ENCODE data around the gene NHS.

NHS gene

DNA sequence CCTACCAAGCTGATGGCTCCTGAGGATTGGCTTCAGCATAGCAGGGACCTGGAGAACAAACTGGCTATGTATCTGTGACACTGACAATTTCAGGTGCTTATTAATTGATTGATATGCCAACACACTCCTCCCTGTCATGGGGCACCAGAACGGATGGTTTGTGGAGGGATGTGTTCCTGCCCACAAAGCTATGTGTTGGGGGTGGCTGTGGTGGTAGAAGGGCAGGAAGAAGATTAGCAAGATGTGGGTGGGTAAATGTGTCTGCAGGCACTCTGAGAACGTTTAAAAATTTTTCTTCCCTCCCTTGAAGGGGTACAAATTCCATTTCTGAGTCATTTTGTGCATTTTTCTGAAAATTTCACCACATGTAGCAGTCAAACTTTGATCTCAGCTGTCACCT, 307.3 kb downstream of the NHS start:
- no peak for ATAC-seq

DNA sequence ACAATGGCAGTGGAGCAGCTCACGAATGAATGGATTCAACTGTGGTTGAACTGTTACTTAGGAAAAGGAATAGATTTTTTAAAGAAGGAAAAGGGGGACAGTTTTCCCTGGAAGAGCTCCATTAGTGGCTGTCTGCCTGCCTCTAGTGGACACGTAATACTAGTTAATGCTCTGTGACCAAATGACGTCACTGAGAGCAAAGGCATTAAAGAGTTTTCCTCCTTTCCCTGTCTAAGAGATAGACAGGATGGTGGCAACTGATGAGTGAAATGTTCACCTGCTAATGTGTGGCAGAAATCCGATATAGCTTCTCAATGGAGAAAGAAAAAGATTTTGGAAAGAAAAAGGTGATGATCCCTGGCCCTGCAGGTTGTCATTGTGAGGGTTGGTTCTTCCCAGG, 310.0 kb downstream of the NHS start:
- ATAC-seq = no peak

DNA sequence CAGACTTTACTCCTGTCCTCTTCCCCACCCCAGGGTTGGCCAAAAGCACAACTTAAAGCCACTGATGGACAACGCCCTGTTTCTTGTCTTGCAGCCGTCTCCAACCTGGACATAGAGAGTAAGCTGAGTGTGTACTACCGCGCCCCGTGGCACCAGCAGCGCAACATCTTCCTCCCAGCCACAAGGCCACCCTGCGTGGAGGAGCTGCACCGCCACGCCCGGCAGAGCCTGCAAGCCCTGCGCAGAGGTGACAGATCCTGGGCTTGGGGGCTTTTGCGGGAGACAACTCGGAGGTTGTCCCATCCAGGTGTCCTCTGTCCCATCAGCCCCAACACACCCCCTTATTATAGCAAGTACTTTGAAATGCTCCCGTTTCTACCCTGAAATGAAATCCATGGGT, 312.6 kb downstream of the NHS start:
- ATAC-seq = no peak

DNA sequence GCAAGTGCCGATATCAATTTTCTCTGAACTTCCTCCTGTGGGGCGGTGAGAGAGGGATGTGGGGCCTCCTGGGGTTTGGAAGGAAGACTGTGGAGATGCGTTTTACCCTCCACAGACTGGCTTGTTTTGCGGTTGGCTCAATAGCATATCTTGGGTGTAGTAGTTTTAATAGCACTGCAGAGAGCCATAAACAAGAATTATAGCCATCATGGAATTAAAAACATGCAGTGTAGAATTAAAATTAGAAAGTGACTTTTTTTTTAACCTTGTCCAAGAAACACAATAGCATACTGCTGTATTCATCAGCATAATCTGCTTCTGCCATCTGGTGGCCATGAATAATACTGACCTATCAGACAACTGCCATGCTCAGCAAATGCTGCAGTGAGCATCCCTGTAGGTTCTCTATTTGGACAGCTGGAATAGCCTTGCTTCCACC, 315.0 kb downstream of the NHS start:
- ATAC-seq = no peak

DNA sequence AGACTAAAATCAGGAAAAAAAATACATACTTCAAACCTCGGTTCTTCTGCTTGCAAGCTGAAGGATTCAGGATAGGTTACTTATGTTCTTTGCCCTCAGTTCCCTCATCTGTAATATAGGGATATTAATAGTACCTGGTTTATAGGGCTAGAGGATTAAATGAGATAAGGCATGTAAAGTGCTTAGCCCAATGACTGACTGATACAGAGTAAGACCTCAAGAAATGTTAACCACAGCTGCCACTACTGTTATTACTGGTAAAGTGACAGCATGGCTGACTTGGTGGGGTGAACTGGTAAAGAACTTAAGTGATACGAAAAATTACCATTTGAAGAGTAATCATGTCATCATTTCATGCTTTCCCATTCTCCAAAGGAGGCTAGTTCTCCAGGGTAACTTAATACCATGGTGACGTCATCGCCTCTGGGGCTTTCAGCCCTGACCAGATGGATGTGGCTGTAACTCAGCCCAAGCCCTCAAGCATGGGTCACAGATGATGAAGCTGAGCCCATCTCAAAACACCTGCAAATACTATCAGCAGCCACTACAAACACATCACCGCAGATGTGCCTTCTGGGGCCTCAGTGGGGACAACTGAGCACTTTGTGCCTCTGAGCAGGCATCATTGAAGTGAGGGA, 317.8 kb downstream of the NHS start:
- no peak for ATAC-seq

DNA sequence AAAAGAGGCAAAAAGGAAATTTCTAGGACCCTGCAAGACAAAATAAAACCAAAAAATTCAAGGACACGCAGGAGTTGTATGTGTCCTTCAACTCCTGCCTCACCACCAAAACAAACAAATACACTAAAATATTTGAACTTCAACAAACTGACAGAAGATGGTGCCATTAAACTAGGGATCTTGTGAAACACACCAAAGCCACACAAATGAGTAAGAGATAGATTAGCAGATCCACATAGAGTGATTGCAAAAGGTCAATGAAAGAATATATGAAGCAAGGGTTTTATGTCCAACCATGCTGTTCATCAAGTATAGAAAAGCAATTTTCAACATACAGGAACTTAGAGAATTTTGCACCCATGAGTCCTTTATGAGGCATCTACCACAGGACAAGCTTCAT, 322.2 kb downstream of the NHS start:
- no peak for ATAC-seq

DNA sequence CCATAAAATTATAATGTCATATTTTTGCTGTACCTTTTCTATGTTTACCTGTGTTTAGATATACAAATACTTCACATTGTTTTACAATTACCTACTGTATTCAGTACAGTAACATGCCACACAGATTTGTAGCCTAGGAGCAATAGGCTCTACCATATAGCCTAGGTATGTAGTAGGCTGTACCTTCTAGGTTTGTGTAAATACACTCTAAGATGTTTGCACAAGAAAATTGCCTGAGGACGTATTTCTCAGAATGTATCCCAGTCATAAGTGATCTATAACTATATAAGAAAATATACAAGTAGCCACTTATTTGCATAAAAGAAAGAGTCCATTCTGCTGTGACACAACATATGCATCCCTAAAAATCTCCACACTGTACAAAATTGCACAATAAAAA, 326.0 kb downstream of the NHS start:
- no peak for ATAC-seq

DNA sequence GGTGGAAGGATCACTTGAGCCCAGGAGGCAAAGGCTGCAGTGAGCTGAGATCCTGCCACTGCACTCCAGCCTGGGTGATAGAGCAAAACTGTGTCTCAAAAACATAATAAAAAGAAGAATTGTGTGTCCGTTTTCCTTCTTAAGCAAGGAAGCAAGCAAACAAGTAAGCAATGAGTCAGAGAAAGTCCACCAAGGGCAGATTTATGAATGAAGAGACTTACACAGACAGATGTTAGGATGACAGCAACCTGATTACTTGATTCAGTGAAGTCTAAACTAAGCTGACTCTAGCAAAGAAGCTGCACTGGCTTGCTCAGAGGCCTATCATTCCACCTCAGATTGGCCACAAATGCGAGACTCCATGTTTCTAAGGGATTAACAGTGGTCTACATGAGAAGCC, 328.2 kb downstream of the NHS start:
- no peak for ATAC-seq

DNA sequence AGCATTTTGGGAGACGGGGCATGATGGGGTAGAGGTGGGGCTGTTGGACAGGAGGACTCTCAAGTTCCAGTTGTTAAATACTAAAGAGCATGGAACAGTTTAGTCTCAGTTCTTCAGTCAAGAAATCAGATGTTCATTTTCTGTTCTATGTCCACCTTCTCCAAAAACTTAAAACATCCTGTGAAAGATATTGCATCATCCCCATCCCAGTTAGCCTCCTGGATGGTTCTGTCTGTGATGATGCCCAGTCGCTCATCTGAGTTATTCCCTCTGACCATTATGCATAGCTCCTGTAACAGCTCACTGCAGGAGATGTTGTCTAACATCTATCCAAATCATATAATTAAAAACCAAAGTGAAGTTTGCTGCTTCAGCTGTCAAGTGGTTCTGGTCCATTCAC, 330.2 kb downstream of the NHS start:
- ATAC-seq = no peak

DNA sequence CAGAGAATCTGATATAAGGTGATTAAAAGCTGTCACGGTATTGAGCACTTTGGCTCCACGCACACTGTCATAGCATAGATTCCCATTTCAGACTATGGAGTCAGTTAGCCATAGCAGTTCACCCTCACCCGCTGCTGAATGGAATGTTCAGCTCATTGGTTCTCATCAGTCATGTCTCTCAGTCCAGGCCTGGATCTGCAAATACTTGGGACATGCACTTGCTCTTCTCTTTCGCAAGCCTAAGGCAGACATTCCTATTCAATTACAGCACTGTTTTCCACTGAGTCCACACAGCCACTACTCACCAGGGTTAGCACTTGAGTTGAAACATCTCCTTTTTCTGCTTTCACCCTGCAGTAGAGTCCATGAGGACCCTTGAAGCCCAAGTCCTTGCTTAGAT, 331.7 kb downstream of the NHS start:
- no peak for ATAC-seq

DNA sequence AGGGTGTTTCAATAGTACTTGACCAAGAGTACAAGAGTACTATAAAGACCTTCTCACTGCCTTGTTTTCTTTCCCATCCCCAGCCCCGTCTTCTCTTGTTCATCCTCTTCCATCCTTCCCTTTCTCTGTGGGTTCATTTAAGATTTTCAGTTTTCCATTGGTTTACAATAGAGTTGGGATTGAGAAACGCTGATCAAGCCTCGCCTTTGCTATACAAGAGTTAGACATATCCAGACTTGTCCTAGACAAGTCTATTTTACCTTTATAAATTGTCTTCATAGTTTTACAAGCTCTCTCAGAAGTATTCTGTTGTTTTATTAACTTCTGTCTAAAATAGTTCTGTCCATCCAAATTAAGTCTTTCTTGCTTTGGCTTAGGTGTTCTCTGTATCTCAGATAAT, 332.7 kb downstream of the NHS start:
- no peak for ATAC-seq

DNA sequence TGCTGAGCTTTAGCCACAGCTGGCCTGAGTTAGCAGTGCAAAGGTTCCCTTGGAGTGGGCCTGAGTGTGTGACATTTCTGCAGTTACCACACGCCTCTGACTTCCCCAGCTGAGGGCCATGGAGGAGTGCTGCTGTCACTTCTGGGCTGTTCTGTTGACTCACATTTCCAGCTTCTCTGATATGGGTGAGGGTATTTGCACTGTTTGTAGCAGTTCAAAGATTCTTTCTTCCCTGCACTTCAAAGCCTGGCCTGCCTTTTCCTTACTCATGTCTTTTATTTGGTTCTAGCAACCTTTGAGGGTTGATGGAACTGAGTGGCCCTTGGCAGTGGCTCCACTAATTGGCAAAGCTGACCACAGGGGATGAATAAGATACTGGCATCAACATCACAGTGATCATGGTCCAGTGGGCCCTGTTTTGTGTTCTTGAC, 335.9 kb downstream of the NHS start:
- no peak for ATAC-seq

DNA sequence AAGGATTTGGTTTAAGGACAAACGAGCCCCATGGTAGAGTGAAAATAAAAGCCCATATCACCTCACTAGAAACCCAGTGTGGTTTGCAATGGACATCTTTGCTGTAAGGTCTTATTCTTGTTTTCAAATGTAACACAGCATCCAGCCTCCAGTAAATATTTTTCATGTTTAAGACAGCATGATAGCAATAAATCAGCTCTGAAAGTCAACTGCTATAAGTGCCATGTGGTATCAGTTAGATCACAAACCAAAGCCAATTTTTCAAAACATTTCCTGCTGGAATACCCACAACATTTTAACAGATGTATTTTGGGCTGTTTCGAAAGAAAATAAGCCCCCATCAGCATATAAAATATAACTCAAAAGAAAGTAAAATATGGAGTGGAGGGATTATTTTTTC, 338.3 kb downstream of the NHS start:
- ATAC-seq = no peak

DNA sequence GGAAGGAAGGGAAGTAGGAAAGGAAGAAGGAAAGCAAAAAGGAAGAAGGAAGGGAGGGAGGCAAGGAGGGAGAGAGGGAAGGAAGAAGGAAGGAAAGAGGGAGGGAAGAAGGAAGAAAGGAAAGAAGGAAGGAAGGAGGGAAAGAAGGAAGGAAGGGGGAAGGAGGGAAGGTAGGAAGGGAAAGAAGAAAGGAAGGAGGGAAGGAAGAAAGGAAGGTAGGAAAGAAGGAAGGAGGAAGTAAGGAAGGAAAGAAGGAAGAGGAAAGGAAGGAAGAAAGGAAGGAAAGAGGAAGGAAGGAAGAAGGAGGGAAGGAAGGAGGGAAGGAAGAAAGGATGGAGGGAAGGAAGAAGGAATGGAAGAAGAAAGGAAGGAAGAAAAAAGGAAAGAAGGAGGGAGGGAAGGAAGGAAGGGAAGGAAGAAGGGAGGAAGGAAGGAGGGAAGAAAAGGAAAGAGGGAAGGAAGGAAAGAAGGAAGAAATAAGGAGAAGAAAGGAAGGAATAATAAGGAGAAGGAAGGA, 343.7 kb downstream of the NHS start:
- no peak for ATAC-seq

DNA sequence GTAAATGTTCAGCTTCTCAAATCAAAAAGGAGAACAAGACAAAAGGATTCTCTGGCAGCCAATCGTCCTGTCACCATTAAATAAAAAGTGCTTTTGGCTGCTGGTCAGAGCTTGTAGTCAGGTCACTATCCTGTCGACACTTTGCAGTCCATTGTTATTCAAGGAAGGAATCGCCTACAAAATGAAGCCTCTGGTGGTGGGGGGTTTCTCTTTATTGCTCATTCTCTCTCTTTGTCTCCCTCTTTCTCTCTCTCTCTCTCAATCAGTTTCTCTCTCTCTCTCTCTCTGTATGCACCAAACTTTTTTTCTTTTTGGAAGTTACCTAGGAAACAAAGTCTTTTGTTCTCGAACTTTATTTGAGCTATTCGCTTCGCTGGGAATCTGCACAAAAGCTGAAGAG, 344.7 kb downstream of the NHS start:
- ATAC-seq = no peak

DNA sequence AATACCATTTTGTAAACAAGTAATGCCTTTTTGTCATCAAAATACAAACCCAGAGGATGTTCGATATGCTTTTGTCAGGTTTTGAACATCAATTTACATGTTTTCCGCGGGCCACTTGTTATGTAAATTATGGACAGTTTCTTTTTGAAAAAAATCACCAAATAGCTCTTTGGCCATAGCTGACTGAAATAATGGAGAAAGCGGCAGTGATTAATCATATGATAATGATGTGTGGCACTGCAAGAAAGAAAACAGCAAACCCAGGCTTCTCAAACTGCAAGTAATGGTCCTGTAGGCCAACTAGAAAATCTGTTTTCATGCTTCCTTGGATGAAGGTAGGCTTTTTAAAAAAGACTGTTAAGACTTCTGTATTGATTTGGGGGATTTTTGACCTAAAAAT, 346.7 kb downstream of the NHS start:
- ATAC-seq = no peak

DNA sequence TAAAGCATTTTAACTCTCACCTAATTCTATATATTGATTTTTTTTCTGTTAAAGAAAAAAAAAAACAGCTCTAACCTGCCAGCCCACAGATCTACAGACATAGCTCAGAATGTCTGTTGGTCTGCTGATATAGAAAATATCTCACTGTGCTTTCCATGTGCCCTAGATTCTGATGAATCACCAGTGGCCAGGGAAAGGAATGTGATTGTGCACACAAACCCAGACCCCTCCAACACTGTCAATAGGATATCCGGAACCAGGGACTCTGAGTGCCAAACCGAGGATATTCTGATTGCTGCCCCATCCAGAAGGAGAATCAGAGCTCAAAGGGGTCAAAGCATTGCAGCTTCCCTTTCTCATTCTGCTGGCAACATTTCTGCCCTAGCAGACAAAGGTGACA, 350.2 kb downstream of the NHS start:
- ATAC-seq = no peak

DNA sequence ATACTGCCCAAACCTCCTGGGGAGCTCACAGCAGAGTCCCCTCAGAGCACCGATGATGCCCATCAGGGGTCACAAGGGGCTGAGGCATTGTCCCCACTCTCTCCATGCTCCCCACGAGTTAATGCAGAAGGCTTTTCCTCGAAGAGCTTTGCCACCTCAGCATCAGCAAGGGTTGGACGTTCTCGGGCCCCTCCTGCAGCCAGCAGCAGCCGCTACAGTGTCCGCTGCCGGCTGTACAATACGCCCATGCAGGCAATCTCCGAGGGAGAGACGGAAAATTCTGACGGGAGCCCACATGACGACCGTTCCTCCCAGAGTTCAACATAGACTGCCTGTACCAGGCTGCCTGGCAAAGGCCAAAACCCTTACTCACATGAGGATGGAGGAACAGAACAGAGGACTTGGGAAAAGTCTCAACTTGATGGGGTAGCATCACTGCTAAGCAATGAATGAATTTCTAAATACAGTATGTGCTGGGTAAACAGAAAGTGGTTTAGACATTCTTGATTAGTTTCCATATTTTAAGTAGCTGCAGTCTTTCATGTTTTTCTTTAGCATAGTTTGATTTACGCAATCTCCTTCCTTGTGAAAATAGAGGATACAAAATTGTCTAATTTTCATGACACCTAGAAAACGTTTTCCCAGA, 357.3 kb downstream of the NHS start:
- no peak for ATAC-seq

DNA sequence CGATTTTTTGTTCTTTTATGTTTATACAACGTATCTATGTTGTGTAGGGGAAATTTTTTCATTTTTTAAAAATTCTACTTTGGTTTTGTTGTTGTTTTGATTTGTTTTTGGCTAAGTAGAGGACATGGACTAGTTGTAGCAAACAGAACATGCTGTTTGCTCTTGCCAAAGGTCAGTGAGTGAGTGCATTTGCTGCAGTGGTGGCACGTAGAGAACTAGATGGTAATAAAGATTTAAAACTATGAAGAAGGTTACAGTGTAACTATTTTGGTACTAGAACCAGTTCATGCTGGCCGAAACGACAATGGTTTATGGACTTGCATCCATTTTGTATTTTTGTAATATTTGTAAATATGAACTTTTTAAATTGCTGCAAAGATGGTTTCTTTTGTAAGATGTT, 360.4 kb downstream of the NHS start:
- no peak for ATAC-seq

DNA sequence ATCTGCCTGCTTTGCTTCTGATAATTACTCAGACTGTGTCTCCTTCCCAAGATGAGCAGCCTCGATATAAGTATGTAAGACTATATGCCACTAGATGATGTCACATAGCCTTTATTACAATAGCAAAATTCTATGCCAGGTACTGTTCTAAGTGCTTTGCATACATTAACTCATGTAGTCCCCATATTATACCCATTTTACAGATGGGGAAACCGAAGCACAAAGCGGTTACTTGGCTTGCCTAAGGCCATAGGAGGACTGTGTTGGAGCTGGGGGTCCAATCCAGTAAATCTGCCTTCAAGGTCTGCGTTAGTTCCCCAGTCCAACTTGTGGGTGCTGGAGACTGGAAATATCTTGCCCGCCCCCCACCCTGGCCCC, 361.5 kb downstream of the NHS start:
- no peak for ATAC-seq

DNA sequence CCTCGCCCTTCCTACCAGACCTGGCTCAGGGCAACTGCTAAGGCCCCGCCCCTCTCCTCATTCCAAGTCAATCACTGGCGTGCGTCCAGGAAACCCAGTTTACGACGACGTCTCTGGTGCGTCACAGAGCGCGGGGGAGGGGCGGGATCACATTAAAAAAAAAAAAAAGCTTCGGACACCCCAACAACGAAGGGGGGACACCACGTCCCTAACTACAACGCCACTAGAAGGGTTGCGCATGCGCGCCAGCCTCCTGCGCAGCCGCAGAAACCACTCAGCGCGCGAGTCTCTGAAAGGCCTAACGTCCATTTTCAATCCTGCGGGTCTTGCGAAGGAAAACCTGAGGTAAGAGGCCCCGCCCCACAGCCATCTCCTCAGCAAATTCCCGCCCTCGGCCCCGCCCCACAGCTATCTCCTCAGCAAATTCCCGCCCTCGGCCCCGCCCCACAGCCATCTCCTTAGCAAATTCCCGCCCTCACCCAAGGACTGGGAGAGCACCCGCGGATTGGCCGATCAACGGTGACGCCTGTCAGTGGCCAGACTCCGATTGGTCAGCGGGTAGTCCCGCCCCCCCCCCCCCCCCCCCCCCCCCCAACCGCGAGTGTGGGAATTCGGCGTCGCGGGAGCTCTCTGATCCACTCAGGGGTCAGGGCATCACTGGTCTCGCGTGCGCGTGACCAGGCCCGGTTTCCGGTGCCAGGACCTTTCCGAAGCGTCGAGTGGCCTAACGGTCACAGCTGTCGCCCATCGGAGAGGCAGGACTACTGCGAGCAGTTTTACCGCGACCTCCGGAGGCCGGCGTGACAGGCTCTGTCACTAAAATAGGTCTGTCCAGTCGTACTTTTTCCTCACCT, 362.1 kb downstream of the NHS start, which contains the start of gene SCML1:
TSS of gene SCML1 (plus strand) at position 638 of the 854 bp plus-strand sequence. CDS start 6,694 bp downstream, outside the sequence.
- peak; percentile 83 to 88 for ATAC-seq

DNA sequence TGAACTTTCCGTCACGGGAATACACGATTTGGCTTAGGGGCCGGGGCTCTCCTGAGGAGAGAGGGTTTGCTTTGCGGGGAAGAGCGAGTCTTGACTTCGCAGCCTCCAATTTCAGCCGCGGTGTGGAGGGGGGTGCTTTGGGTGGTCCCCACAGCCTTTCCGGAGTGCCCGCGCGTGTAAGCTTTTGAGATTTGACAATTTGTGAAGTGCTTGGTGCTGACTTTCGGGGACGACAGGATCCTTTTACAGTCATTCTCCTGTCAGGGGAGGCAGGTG, 362.6 kb downstream of the NHS start:
- ATAC-seq = no peak

DNA sequence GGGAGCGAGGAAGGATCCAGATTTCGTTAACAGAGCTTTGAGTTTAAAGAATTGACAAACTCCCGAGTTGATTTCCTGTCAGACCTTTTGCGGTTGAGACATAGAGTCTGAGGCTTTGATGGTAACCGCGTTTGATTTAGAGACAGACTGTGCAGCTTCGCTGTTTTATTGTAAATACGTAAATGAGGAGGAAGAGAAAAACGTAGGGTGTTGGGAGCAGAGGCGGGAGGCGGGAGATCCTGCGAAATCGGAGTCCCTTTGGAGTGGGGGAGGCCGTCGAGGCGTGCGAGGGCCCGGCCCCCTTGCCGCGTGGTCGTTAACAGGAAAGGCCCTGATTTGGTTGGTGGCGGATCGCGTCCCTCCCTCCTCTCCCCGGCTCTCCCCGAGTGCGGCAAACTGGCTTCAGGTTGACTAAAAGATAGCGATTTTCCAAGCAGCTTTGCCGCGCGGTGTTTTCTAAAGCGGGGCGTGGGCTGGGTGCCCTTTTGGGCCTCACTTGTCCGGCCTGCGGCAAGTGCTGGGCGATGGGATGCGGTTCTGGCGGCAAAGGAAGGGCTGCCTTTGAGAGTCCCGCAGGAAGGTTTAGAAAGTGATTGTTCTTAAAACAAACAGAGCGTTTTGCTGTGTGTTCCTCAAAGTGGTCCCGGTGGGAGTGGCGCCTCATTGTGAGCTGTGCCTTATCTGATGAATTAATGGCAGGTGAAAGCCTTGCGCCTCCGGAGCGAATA, 363.1 kb downstream of the NHS start:
- ATAC-seq = no peak
